Fibroblast of lung (primary cell): ENCODE results near the gene SPRED2. TPM values are rescaled to one million over a fixed set of nuclear protein-coding genes. Genes with fewer than 3 reads are reported as not detected.

Experiments
- DNase-seq, 2 donors: peaks; one replicate each; pipeline versions ENCODE4 v3.0.0 to v3.0.0-alpha.2; 2010; ENCODE audit warnings: low read depth in 2 of 2
- H2AFZ ChIP-seq: 2 replicates; pipeline ENCODE4 v1.5.1; 2012; ENCODE audit warnings: low read length, control low read depth, inconsistent platforms
- H3K27ac ChIP-seq: 2 replicates; pipeline ENCODE4 v1.5.1; 2011; ENCODE audit warnings: low read length, control low read depth; ENCODE audit not compliant: insufficient read depth
- H3K27me3 ChIP-seq: 2 replicates; pipeline ENCODE4 v1.5.1; 2011; ENCODE audit warnings: mild to moderate bottlenecking, low read length; ENCODE audit not compliant: control insufficient read depth, insufficient read depth
- H3K36me3 ChIP-seq: 2 replicates; pipeline ENCODE4 v1.5.1; 2011; ENCODE audit warnings: low read length; ENCODE audit not compliant: control insufficient read depth, insufficient read depth
- H3K4me1 ChIP-seq: 2 replicates; pipeline ENCODE4 v1.5.1; 2011; ENCODE audit warnings: low read length; ENCODE audit not compliant: control insufficient read depth, insufficient read depth; ENCODE audit errors: extremely low read depth
- H3K4me2 ChIP-seq: 2 replicates; pipeline ENCODE4 v1.5.1; 2011; ENCODE audit warnings: low read length, control low read depth; ENCODE audit not compliant: insufficient read depth; ENCODE audit errors: extremely low read depth
- H3K4me3 ChIP-seq, 4 experiments: fragments of 200-600 bp in 1 of 4; sonication (generic) in 1 of 4; replicated peaks in 1 of 4; 2 replicates each; pipeline ENCODE4 v1.5.1; 2011 to 2016; ENCODE audit warnings: low read length in 4 of 4, low read depth in 3 of 4, mild to moderate bottlenecking in 3 of 4, control low read depth in 2 of 4, inconsistent platforms in 1 of 4, mixed read lengths in 1 of 4; ENCODE audit not compliant: insufficient read depth in 1 of 4; ENCODE audit errors: control extremely low read depth in 1 of 4
- H3K79me2 ChIP-seq: 2 replicates; pipeline ENCODE4 v1.5.1; 2012; ENCODE audit warnings: mild to moderate bottlenecking, low read length, inconsistent platforms; ENCODE audit not compliant: control insufficient read depth, insufficient read depth
- H3K9ac ChIP-seq: 2 replicates; pipeline ENCODE4 v1.5.1; 2011; ENCODE audit warnings: mild to moderate bottlenecking, low read length, control low read depth; ENCODE audit not compliant: insufficient read depth
- H3K9me3 ChIP-seq: 2 replicates; pipeline ENCODE4 v1.5.1; 2012; ENCODE audit warnings: low read depth, low read length; ENCODE audit not compliant: control insufficient read depth, insufficient read depth
- H4K20me1 ChIP-seq: 2 replicates; pipeline ENCODE4 v1.5.1; 2011; ENCODE audit warnings: low read length; ENCODE audit not compliant: control insufficient read depth, insufficient read depth; ENCODE audit errors: extremely low read depth
- EZH2 ChIP-seq: IDR thresholded peaks from 2 replicates; pipeline ENCODE4 v1.5.1; 2012; ENCODE audit warnings: low read length, control low read depth, mild to moderate bottlenecking; ENCODE audit errors: missing control alignments
- polyA plus RNA-seq, 2 donors: library from polyadenylated mRNA; depleted of rRNA in 1 of 2; stranded (reverse) in 1 of 2; unstranded in 1 of 2; fragments of >200 nt; gene quantifications; 2 replicates each; pipeline ENCODE4 v1.2.1, GENCODE V29; 2011 to 2012; ENCODE audit warnings: missing spikeins in 1 of 2
- total RNA-seq: library from RNA; depleted of rRNA; stranded (reverse); fragments of >200 nt; gene quantifications from 2 replicates; pipeline ENCODE4 v1.2.1, GENCODE V29; 2014
- TF ChIP-seq, protein P1 (sequence below), 2 donors: IDR thresholded peaks in 1 of 2; conservative IDR thresholded peaks in 1 of 2; 1 replicate in 1 of 2; 2 replicates in 1 of 2; pipeline ENCODE4 v1.5.1; 2011 to 2012; ENCODE audit warnings: low read length in 2 of 2, control low read depth in 1 of 2, inconsistent platforms in 1 of 2, low read depth in 1 of 2, mild to moderate bottlenecking in 1 of 2

The SPRED2 gene
- total and polyA plus RNA-seq, 2 donors (not counting 1 experiment from before 2014, with no cell fraction given) = 9.4 to 26.1 TPM

GRCh38 chr2:65353046-65353445, 79.4 kb downstream of the SPRED2 start:
- H3K36me3 ChIP-seq = no peaks in the 10 kb centered on the region
- peaks cover 27% of the 10 kb centered on the region for H3K4me1 ChIP-seq
- no peaks in the 10 kb centered on the region for H4K20me1 ChIP-seq
- no peak overlapping the region for H3K4me2 ChIP-seq
- H3K4me3 ChIP-seq = no peak overlapping the region
- no peaks in the 10 kb centered on the region for H3K9me3 ChIP-seq
- no peak overlapping the region for H3K9ac ChIP-seq
- no peak overlapping the region for H3K27ac ChIP-seq
- no peak for DNase-seq
- H3K79me2 ChIP-seq = peaks cover 63% of the 10 kb centered on the region
- no peak overlapping the region for H2AFZ ChIP-seq
- H3K27me3 ChIP-seq = no peaks in the 10 kb centered on the region
- no peak for TF ChIP-seq EZH2
- TF ChIP-seq, protein P1, sequence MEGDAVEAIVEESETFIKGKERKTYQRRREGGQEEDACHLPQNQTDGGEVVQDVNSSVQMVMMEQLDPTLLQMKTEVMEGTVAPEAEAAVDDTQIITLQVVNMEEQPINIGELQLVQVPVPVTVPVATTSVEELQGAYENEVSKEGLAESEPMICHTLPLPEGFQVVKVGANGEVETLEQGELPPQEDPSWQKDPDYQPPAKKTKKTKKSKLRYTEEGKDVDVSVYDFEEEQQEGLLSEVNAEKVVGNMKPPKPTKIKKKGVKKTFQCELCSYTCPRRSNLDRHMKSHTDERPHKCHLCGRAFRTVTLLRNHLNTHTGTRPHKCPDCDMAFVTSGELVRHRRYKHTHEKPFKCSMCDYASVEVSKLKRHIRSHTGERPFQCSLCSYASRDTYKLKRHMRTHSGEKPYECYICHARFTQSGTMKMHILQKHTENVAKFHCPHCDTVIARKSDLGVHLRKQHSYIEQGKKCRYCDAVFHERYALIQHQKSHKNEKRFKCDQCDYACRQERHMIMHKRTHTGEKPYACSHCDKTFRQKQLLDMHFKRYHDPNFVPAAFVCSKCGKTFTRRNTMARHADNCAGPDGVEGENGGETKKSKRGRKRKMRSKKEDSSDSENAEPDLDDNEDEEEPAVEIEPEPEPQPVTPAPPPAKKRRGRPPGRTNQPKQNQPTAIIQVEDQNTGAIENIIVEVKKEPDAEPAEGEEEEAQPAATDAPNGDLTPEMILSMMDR (conservative IDR thresholded peaks at IDR 0.05 in 1 of 2, IDR thresholded peaks at IDR 0.05 in 1 of 2; ENCODE audit: low read depth in 1 of 2, low read length in 2 of 2) = no peak

GRCh38 chr2:65351948-65352595, 80.3 kb downstream of the SPRED2 start:
- no peak overlapping the region for H3K9ac ChIP-seq
- H3K79me2 ChIP-seq = peaks cover 63% of the 10 kb centered on the region
- H3K4me1 ChIP-seq = peaks cover 18% of the 10 kb centered on the region
- no peak overlapping the region for H3K4me3 ChIP-seq
- DNase-seq = no peak
- no peak overlapping the region for H3K27ac ChIP-seq
- no peak overlapping the region for H2AFZ ChIP-seq
- H3K9me3 ChIP-seq = no peaks in the 10 kb centered on the region
- no peaks in the 10 kb centered on the region for H3K36me3 ChIP-seq
- TF ChIP-seq, protein P1 (conservative IDR thresholded peaks at IDR 0.05 in 1 of 2, IDR thresholded peaks at IDR 0.05 in 1 of 2; ENCODE audit: low read depth in 1 of 2, low read length in 2 of 2) = no peak
- no peak for TF ChIP-seq EZH2
- peak overlapping the region; percentile 27 for H3K4me2 ChIP-seq
- H4K20me1 ChIP-seq = no peaks in the 10 kb centered on the region
- H3K27me3 ChIP-seq = no peaks in the 10 kb centered on the region

DNA sequence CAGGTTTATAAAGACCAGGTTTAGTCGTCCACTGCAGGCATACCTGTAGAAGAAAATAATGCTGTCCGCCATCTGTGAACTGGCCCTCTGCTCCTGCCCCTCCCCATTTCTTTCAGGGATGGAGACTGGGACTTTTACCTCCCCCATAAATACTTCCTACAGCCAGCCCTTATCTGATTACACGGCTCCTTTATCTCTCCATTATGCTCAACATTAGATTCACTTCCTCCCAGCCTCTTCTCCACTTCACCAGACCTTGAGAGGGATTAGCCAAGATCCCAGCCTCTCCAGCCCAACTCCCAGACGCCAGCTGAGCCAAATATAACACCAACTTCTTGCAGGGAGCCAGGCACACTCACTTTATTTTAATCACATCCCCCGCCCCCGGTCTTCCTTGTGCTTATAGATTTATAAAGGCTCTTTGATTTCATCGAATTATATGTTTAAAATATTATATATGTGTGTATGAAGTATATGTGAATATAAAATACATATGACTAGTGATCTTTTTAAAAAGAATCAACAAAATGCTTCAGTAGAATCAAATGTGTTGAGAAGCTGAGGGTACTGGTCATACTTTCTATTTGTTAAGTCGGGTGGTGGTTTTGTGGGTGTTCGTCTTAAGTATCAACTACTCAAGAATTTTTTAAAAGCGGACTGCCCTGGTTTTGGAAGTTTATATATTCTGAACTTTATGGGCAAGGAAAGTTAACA, 81.0 kb downstream of the SPRED2 start:
- H3K27ac ChIP-seq = no peak overlapping the region
- no peak overlapping the region for H2AFZ ChIP-seq
- H3K4me3 ChIP-seq = no peak overlapping the region
- H3K4me2 ChIP-seq = peak overlapping the region; percentile 17
- no peaks in the 10 kb centered on the region for H3K36me3 ChIP-seq
- no peaks in the 10 kb centered on the region for H3K9me3 ChIP-seq
- TF ChIP-seq, protein P1 (conservative IDR thresholded peaks at IDR 0.05 in 1 of 2, IDR thresholded peaks at IDR 0.05 in 1 of 2; ENCODE audit: low read depth in 1 of 2, low read length in 2 of 2) = no peak
- TF ChIP-seq EZH2 = no peak
- no peaks in the 10 kb centered on the region for H3K27me3 ChIP-seq
- peak; percentile 47 to 86 for DNase-seq
- H3K9ac ChIP-seq = no peak overlapping the region
- no peaks in the 10 kb centered on the region for H4K20me1 ChIP-seq
- H3K79me2 ChIP-seq = peaks cover 62% of the 10 kb centered on the region
- H3K4me1 ChIP-seq = peaks cover 18% of the 10 kb centered on the region
